Body of pancreas (tissue), 4 donors: Measurements from ENCODE around the gene THPO.

ENCODE experiments used
- POLR2A ChIP-seq, 3 donors: fragments of 450-650 bp; IDR thresholded peaks; one replicate each; pipeline ENCODE4 v1.6.1; 2016; ENCODE audit warnings: antibody characterized with exemption in 3 of 3, mild to moderate bottlenecking in 2 of 3
- TF ChIP-seq, protein P1 (sequence below), 7 experiments: fragments of 450-650 bp in 4 of 7; fragments of 200-600 bp in 3 of 7; sonication (generic) in 3 of 7; IDR thresholded peaks; one replicate each; pipeline ENCODE4 v1.5.1; 2016 to 2019; ENCODE audit warnings: antibody characterized with exemption in 7 of 7

DNA sequence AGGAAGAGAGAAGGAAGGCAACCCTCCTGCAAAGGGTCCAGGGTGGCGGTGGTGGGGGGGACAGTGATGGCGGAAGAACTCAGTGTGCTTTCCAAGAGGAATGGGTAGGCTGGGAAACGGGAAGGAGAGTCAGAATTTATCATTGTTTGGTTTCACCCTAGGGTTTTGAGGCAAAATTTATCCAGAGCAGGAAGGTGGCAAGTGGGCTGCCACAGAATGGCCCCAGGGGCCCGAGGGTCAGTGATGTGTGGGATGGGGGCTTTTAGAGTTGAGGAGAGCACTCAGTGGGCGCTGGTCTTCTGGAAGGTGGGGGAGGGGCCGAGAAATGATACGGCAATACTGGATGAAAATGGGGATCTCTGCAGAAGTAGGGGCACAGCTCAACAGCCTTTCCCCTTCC, 40.0 kb downstream of the THPO start:
- TF ChIP-seq, protein P1, sequence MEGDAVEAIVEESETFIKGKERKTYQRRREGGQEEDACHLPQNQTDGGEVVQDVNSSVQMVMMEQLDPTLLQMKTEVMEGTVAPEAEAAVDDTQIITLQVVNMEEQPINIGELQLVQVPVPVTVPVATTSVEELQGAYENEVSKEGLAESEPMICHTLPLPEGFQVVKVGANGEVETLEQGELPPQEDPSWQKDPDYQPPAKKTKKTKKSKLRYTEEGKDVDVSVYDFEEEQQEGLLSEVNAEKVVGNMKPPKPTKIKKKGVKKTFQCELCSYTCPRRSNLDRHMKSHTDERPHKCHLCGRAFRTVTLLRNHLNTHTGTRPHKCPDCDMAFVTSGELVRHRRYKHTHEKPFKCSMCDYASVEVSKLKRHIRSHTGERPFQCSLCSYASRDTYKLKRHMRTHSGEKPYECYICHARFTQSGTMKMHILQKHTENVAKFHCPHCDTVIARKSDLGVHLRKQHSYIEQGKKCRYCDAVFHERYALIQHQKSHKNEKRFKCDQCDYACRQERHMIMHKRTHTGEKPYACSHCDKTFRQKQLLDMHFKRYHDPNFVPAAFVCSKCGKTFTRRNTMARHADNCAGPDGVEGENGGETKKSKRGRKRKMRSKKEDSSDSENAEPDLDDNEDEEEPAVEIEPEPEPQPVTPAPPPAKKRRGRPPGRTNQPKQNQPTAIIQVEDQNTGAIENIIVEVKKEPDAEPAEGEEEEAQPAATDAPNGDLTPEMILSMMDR (IDR thresholded peaks at IDR 0.05): no peak
- TF ChIP-seq POLR2A (IDR thresholded peaks at IDR 0.05): no peak
